ENCODE measurements around the gene NCK1.

NCK1 gene

DNA sequence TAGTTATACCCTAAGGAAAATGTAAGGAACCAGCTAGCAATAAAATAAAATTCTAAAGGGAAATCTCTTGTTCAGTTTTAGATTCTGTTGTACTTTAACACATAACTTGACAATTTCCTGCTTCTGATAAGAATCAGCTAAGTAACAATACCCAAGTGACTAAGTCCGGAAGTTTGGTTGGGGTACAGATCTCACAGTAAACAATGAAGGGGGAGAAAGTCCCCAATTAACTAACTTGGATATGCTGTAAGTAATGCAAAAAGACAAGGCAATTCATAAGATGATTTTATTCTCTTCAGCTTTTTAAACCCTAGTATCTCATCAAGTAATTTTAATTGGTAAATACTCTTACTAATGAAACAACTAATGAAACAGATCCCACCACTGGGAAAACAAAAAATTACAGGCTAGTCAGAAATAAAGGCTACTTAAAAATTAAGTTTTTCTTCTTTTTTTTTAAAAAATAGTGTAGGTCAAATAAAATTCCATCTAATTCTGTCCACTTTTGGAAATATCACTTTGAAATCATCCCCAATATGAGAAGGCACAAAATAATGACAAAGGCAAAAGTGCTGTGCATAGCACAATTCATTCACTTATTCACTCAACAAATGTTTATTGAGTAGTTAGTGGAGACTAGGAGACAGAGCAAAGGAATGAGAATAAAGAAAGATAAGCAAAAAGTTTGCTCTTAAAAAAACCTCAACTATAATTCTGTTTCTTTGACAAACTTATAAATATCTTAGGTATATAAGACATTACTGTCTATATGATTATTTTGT lies 58.0 kb downstream of the NCK1 start:
- TF ChIP-seq FOXP2 (optimal IDR thresholded peaks at IDR 0.05; ENCODE audit: borderline replicate concordance, extremely low read depth, extremely low read length, insufficient read depth) (no peak), POLR2AphosphoS5 (IDR thresholded peaks at IDR 0.05; ENCODE audit: low read depth, low read length) (no peak), SIN3A (IDR thresholded peaks at IDR 0.05; ENCODE audit: borderline replicate concordance, insufficient read depth, low read length) (no peak), TAF1 (IDR thresholded peaks at IDR 0.05; ENCODE audit: borderline replicate concordance, insufficient read depth, low read length) (no peak)
- TF ChIP-seq, protein P1, sequence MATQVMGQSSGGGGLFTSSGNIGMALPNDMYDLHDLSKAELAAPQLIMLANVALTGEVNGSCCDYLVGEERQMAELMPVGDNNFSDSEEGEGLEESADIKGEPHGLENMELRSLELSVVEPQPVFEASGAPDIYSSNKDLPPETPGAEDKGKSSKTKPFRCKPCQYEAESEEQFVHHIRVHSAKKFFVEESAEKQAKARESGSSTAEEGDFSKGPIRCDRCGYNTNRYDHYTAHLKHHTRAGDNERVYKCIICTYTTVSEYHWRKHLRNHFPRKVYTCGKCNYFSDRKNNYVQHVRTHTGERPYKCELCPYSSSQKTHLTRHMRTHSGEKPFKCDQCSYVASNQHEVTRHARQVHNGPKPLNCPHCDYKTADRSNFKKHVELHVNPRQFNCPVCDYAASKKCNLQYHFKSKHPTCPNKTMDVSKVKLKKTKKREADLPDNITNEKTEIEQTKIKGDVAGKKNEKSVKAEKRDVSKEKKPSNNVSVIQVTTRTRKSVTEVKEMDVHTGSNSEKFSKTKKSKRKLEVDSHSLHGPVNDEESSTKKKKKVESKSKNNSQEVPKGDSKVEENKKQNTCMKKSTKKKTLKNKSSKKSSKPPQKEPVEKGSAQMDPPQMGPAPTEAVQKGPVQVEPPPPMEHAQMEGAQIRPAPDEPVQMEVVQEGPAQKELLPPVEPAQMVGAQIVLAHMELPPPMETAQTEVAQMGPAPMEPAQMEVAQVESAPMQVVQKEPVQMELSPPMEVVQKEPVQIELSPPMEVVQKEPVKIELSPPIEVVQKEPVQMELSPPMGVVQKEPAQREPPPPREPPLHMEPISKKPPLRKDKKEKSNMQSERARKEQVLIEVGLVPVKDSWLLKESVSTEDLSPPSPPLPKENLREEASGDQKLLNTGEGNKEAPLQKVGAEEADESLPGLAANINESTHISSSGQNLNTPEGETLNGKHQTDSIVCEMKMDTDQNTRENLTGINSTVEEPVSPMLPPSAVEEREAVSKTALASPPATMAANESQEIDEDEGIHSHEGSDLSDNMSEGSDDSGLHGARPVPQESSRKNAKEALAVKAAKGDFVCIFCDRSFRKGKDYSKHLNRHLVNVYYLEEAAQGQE (IDR thresholded peaks at IDR 0.05; ENCODE audit: insufficient read depth in 1 of 2, low read depth in 2 of 2, low read length in 2 of 2): no peak

DNA sequence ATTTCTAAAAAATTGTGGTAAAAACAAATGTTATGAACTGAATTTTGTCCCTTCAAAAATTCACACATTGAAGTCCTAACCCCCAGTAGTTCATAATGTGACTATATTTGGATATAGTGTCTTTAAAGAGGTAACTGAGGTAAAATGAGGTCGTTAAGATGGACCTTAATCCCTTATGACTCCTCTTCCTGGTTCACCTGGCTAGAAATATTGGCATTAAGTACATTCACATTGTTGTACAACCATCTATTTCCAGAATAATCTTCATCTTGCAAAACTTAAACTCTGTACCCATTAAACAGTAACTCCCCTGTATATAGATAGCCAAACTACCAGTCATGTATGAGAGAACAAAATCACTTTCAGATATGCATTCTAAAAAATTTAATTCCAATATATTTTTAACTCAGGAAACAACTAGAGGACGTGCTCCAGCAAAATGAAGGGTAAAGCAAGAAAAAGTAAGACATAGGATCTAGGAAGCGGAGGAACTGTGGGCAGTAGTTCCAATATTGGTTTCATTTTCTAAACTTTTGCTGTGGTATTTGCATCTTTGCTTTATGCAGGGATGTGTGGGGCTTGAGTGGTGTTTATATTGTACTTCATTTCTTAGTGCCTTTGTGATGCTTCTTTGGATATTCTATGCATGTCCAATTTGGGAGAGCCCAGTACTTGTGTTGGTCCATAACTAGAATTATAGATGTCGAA lies 59.0 kb downstream of the NCK1 start:
- no peak for TF ChIP-seq POLR2AphosphoS5 (IDR thresholded peaks at IDR 0.05; ENCODE audit: low read depth, low read length)
- no peak for TF ChIP-seq SIN3A (IDR thresholded peaks at IDR 0.05; ENCODE audit: borderline replicate concordance, insufficient read depth, low read length)
- TF ChIP-seq, protein P1 (IDR thresholded peaks at IDR 0.05; ENCODE audit: insufficient read depth in 1 of 2, low read depth in 2 of 2, low read length in 2 of 2): no peak
- TF ChIP-seq FOXP2 (optimal IDR thresholded peaks at IDR 0.05; ENCODE audit: borderline replicate concordance, extremely low read depth, extremely low read length, insufficient read depth): no peak
- no peak for TF ChIP-seq TAF1 (IDR thresholded peaks at IDR 0.05; ENCODE audit: borderline replicate concordance, insufficient read depth, low read length)

DNA sequence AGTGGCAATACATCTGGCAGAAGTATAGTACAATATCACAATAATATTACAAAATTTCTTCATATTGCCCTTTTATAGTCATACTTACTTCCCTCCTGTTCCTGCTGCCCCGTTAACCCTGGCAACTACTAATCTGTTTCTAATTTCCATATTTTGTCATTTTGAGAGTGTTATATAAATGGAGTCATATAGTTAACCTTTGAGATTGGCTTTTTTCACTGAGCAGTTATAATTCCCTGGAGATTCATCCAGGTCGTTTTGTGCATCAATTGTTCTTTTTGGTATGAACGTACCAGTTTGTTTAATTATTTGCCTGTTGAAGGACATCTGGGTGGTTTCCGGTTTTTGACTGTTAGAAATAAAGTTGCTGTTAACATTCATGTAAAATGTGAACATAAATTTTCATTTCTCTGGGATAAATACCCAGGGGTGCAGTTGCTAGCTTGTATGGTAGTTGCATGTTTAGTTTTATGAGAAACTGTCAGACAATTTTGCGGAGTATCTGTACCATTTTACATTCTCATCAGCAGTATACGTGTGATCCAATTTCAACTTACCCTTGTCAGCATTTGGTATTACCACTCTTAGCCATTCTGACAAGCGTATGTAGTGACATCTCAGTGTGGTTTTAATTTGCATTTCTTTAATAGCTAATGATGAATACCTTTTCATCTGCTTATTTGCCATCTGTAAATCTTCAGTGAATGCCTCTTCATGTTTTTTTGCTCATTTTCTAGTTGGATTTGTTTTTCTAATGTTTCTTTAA lies 63.6 kb downstream of the NCK1 start:
- no peak for TF ChIP-seq FOXP2 (optimal IDR thresholded peaks at IDR 0.05; ENCODE audit: borderline replicate concordance, extremely low read depth, extremely low read length, insufficient read depth)
- no peak for TF ChIP-seq SIN3A (IDR thresholded peaks at IDR 0.05; ENCODE audit: borderline replicate concordance, insufficient read depth, low read length)
- TF ChIP-seq TAF1 (IDR thresholded peaks at IDR 0.05; ENCODE audit: borderline replicate concordance, insufficient read depth, low read length): no peak
- TF ChIP-seq POLR2AphosphoS5 (IDR thresholded peaks at IDR 0.05; ENCODE audit: low read depth, low read length): no peak

DNA sequence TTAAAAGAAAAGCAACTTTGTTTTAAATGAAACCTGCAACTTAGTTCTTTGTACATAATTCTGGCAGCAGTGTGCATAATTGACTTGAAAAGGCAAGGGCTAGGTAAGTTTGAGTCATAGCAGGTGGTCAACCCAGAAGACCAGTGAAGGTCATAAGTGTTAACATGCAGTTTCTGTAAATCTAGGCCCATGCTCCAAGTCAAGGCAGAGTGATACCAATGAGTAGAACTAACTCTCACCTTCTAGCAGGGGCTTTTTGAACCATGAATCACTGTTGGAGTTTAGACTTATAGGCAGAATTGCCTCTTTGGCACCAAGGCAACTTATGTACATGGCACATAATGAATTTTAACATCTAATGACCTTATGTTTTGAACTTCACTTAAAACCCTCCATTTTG lies 66.2 kb downstream of the NCK1 start:
- TF ChIP-seq TAF1 (IDR thresholded peaks at IDR 0.05; ENCODE audit: borderline replicate concordance, insufficient read depth, low read length) (no peak), FOXP2 (optimal IDR thresholded peaks at IDR 0.05; ENCODE audit: borderline replicate concordance, extremely low read depth, extremely low read length, insufficient read depth) (no peak)

DNA sequence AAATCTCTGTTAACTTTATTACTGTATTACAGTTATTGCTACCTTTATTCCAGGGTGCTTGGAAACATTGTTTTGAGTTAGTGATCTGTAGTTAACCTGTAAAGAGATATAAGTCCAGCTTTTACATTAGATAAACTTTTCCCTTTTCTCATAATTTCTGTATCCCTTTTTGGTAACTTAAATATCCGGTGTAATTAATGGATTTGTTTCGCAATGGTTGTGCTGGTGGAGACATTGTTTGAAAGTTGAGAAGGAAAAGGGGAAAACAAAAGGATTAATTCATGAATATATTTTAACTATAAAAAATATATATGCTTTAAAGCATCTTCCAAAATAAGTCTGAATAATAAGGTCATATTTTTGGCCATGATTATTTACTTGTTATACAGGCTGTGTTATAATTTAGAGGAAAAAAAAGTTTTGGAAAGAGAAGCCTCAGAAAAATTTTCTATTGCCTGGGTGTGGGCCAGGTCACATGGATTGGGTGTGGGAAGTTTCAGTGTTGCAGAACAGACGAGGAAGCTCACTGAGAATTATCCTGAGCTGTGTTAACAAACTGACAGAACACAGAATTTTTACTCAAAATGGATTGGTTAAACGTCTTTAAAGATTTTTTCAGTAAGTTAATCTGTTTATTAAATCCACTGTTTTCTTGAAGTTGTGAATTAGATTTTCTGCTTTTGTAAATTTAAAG lies 68.1 kb downstream of the NCK1 start:
- no peak for TF ChIP-seq POLR2AphosphoS5 (IDR thresholded peaks at IDR 0.05; ENCODE audit: low read depth, low read length)

DNA sequence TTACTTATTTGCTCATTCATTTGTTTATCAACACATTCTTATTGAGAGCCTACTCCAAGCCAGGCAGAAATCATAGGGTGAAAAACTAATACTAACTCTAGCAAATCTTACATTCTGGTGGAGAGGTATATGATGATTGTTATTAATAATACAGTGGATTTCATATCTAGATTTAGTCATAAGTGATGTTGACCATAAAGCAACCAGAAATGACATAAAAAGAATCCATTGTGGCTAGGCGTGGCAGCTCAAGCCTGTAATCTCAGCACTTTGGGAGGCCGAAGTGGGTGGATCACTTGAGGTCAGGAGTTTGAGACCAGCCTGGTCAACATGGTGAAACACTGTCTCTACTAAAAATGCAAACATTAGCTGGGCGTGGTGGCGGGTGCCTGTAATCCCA lies 69.6 kb downstream of the NCK1 start:
- no peak for TF ChIP-seq POLR2AphosphoS5 (IDR thresholded peaks at IDR 0.05; ENCODE audit: low read depth, low read length)
- no peak for TF ChIP-seq SIN3A (IDR thresholded peaks at IDR 0.05; ENCODE audit: borderline replicate concordance, insufficient read depth, low read length)
- TF ChIP-seq FOXP2 (optimal IDR thresholded peaks at IDR 0.05; ENCODE audit: borderline replicate concordance, extremely low read depth, extremely low read length, insufficient read depth): no peak
- TF ChIP-seq, protein P1 (IDR thresholded peaks at IDR 0.05; ENCODE audit: insufficient read depth in 1 of 2, low read depth in 2 of 2, low read length in 2 of 2): no peak
- no peak for TF ChIP-seq TAF1 (IDR thresholded peaks at IDR 0.05; ENCODE audit: borderline replicate concordance, insufficient read depth, low read length)
